ENCODE data around the gene RNF187. TPM values are rescaled to one million over a fixed set of nuclear protein-coding genes. Genes with fewer than 3 reads are reported as not detected.

Gene RNF187
- total RNA-seq, 1 donor from 2014 or later = 72.2 TPM

DNA sequence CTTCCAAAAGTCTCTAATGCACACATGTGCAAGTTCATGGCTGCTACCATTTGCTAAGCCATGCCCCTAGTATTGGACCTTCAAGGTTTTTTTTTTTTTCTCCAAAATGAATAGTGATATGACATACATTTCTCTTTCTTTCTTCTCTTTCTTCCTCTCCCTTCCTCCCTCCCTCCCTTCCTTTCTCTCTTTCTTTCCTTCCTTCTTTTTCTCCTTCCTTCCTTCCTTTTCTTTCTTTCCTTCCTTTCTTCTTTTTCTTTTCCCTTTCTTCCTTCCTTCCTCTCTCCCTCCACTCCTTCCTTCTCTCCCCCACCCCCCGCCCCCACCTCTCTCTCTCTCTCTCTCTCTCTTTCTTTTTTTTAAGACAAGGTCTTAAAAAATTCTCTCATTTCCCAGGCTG lies 3.4 kb upstream of the RNF187 start:
- FAIRE-seq (no peak), DNase-seq (ENCODE audit: low spot score in 2 of 2) (no peak)

DNA sequence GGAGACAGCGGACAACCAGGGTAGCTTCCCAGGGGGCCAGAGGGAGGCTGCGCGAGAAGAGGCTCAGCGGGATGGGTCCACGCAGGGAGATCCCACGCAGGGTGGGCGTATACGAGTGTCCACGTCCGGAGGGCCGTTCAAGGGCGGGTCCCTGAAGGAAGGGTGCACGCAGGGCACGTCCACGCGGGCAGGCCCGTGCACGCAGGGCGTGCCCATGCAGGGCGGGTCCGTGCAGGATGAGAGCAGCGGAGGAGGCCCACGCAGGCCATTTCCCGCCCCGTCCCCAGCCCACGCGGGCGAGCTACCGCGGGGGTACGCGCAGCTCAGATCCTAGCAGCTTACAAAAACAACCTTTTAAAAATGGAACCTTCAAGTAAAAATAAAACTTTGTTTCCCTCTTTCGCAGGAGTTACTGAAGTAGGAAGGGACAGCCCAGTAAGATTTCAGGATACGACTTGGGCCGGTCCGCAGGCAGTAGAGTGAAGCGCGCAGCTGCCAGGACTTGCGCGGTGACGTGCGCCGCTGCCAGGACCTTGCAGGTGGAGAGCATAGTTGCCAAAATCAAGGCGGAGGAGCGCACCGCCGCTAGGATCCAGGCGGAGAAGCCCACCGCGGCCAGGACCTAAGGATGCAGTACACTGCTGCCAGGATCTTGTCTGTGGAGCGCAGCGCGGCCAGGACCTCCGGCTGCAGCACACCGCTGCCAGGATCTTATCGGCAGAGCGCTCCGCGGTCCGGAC lies 416 bp upstream of the RNF187 start:
- no peak for FAIRE-seq
- peak; percentile 80 to 81 for DNase-seq (ENCODE audit: low spot score in 2 of 2)

DNA sequence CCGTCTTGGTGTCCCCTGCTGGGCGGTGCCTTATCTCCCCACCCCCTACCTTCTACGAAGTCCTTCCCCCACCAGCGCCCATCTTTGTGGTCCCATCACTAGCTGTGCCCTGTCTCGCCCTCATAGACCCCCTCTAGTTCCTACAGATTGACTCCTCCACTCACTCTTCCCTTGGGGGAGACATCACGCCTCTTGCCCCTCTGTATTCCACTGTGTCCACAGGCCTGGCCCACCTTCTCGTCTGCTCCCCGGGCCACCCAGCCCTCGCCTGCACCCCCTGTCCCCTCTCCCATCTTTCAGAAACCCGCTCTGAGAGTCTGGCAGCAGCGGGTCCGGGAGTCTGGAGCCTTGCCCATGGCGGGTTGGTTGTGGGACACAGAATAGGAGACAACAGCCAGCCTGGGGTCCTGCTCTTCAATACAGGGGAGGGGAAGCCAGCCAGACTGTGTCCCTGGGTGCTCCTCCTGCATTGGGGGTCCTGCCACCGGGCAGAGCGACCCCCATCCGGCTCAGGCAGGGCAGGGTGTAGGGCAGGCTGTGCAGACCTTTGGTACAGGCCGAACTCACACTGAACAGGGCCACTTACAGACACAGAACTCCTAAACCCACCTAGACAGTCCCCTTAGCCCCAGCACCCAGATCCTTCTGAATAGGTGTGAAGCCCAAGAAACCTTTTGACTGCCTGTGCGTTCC lies 1.1 kb downstream of the RNF187 start:
- FAIRE-seq (no peak), DNase-seq (ENCODE audit: low spot score in 2 of 2) (no peak)

GRCh38 chr1:228488818-228489674 lies 1.9 kb downstream of the RNF187 start:
- no peak for FAIRE-seq

DNA sequence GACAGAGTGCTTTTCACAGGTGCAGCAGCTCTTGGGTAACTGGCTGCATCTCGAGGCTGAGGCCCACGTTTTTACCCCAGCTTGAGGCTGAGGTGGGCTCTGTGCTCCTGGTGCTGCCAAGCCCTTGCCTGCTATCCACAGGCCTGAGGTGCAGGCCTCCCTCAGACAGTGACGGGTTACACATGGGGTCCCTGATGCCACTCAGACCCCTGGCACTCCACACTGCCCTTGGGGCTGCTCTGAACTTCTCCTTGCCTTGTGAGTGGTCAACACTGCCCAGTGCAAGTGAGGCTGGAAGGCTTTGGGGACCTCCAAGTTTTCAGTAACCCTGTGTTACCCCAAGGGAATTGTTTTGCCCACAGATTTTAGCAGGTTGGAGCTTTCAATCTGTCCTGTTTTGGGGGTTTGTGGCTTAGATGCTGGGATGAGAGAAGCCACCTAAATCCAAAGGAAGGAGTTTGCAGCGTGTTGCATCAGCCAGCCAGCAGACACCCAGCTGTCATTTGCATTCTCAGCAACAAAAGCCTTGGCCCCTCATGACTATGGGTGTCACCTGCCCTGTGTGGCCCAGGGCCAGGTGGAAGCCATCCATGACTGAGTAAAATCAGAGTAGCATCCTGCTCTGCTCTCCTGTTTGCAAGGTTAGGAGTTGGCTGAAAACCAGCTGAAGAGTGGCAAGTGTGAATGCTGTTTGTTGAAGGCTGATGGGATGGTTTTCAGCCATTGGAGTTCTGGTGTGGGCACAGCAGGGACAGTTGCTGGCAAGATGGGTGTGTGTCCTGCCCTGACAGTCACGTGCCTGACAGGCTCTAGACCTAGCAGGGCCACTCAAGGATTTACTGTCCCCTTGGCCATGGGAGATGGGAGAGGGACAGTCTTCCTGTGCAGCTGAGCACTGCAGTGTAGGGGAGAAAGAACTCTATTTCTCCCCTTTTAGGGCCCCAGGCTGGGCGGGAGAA lies 3.2 kb downstream of the RNF187 start:
- FAIRE-seq = no peak

More at GRCh38 chr1:228488818-228489674, 1.9 kb downstream of the RNF187 start:
- DNase-seq (ENCODE audit: low spot score in 2 of 2) = no peak

DNA sequence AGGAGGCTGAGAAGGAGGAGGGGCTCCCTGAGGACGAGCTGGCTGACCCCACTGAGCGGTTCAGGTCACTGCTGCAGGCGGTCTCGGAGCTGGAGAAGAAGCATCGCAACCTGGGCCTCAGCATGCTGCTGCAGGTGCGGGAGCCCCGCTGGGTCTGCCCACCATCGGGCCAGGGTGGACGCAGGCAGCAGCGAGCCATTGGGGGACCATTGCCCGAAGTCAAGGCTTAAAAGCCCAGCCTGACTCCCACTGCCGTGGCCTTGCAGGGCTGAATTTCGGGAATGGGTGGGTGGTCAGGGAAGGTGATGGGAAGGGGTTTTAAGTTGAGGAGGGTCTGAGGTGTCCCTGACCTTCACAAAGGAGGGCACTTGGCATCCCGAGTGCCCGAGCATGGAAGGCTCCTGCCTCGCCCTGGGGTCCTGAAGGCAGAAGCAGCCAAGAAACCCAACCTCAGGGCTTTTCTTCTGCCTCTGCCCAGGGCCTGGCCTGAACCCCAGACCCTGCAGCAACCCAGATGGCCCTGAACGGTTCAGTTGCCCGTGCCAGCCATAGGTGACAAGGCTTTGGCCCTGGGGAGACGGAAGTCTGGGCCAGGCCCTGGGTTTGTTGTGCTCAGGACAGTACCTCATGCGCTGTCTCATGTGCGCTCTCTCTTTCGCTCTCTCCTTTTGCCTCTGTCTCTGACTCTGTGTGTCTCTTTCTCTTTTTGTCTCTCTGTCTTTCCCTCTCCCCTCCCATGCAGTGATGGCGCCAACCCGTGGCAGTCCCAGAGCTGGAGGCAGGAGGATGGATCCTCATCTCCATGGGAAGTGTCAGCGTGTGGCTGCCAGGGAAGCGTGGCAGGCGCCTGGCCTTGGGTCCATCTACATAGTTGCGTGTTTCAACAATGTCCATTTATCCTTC lies 6.2 kb downstream of the RNF187 start:
- FAIRE-seq (no peak), DNase-seq (ENCODE audit: low spot score in 2 of 2) (no peak)

More for the DNA sequence above, 3.2 kb downstream of the RNF187 start:
- DNase-seq (ENCODE audit: low spot score in 2 of 2) = no peak

DNA sequence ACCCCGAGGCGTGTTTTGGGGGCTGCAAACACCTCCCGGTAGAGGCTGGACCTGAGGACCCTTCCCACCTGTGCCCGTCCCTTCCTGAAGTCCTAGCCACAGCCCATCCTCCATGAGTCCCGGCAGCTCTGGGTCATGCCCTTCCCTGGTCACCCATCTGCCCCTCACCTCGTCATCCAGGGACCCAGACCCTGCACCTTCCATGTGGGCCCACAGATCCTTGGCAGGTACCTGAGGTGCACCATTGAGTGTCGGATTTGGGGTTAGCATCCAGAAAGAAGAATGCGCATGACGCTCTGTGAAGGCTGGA lies 6.8 kb downstream of the RNF187 start:
- FAIRE-seq (no peak), DNase-seq (ENCODE audit: low spot score in 2 of 2) (no peak)

GRCh38 chr1:228494391-228494790 lies 7.2 kb downstream of the RNF187 start:
- no peak for FAIRE-seq
- DNase-seq (ENCODE audit: low spot score in 2 of 2) = no peak

GRCh38 chr1:228494970-228495853 lies 8.0 kb downstream of the RNF187 start:
- DNase-seq (ENCODE audit: low spot score in 2 of 2) (no peak), FAIRE-seq (no peak)

GRCh38 chr1:228496084-228496483 lies 8.9 kb downstream of the RNF187 start:
- FAIRE-seq (no peak), DNase-seq (ENCODE audit: low spot score in 2 of 2) (no peak)

GRCh38 chr1:228496494-228496893 lies 9.3 kb downstream of the RNF187 start:
- DNase-seq (ENCODE audit: low spot score in 2 of 2) (no peak), FAIRE-seq (no peak)

- no peak for FAIRE-seq
Observed at GRCh38 chr1:228497206-228497605, 10.0 kb downstream of the RNF187 start.

GRCh38 chr1:228497817-228498216 lies 10.6 kb downstream of the RNF187 start:
- no peak for FAIRE-seq
- no peak for DNase-seq (ENCODE audit: low spot score in 2 of 2)

More at GRCh38 chr1:228497206-228497605, 10.0 kb downstream of the RNF187 start:
- no peak for DNase-seq (ENCODE audit: low spot score in 2 of 2)

DNA sequence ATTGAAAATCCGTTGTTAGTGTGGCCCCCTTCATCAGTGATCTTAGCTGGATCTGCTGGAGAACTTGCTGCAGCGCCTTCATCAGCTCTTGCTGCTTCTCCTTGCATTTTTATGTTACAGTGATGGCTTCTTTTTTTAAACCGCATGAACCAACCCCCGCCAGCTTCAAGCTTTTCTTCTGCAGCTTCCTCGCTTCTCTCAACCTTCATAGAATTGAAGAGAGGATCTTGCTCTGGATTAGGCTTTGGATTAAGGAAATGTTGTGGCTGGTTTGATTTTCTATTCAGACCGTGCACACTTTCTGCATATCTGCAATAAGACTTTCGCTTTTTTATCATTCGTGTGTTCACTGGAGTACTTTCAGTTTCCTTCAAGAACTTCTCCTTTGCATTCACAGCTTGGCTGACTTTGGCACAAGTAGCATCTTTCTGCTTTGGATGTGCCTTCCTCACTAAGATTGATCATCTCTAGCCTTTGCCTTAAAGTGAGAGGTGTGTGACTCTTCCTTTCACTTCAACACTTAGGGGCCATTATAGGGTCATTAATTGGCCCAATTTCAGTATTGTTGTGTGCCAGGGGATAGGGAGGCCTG lies 13.1 kb downstream of the RNF187 start:
- DNase-seq (ENCODE audit: low spot score in 2 of 2) (no peak), FAIRE-seq (no peak)

GRCh38 chr1:228500901-228501871 lies 14.0 kb downstream of the RNF187 start:
- FAIRE-seq (no peak), DNase-seq (ENCODE audit: low spot score in 2 of 2) (peak in 1 of 2 donors; percentile 67)

DNA sequence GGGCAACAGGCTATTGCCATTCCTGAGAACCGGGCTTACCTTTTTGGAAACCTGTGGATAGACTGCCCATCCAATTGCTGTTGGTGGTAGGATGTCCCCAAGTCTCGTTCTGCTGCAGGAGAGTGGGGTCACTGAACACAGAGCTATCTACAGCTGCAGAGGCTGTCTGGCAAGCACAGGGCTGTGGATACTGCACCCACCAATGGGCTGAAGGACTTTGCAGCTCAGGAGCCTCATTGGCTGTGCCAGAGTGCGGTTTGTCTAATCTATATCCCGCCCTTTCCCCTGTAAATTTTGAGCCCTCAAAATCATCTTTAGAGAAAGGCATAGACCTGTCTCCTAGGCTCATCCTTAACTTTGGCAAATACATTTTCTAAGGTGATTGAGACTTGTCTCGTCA lies 15.3 kb downstream of the RNF187 start:
- FAIRE-seq (no peak), DNase-seq (ENCODE audit: low spot score in 2 of 2) (no peak)
